GM12891 (cell line): ENCODE results near the gene MED12L.

ENCODE experiments used
- POLR2A ChIP-seq: IDR thresholded peaks from 2 replicates; pipeline ENCODE4 v1.6.1; 2011; ENCODE audit warnings: low read depth, low read length, control low read depth
- POLR2AphosphoS5 ChIP-seq: IDR thresholded peaks from 2 replicates; pipeline ENCODE4 v1.6.1; 2011; ENCODE audit warnings: low read depth, low read length, control low read depth
- POU2F2 ChIP-seq: IDR thresholded peaks from 2 replicates; pipeline ENCODE4 v1.6.1; 2011; ENCODE audit warnings: low read depth, mild to moderate bottlenecking, control low read depth, low read length, moderate library complexity
- SPI1 ChIP-seq: IDR thresholded peaks from 2 replicates; pipeline ENCODE4 v1.6.1; 2011; ENCODE audit warnings: low read depth, low read length, control low read depth
- TAF1 ChIP-seq: IDR thresholded peaks from 2 replicates; pipeline ENCODE4 v1.6.1; 2011; ENCODE audit warnings: low read depth, low read length, control low read depth

GRCh38 chr3:151387432-151387831 lies 302.0 kb downstream of the MED12L start:
- no peak for TF ChIP-seq POLR2A
- TF ChIP-seq TAF1 = no peak
- no peak for TF ChIP-seq POLR2AphosphoS5
- TF ChIP-seq SPI1 = no peak
- TF ChIP-seq POU2F2 = no peak
